ENCODE measurements around the gene MOB2.
"Not testable (repeated sequence)": the region's sequence is repeated elsewhere in the genome, so short reads cannot be mapped to it uniquely, and the experiment has no call there.

The MOB2 gene

DNA sequence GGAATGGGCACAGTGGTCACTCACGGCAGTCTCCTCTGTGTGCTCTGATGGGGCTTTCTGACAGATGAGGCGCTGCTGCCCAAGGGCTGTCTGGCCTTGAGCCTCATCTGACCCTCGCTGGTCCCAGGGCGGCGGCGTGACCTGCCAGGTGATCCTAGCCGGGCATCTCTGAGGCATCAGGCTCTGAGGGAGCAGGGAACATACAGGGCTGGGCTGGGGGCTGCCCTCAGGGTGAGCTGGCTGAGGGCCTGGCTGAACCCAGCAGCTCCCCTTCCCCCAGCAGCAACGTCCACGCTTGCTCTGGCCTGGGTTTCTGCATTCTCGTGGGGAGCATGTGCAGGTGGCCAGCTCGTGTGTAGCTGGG, 47.6 kb downstream of the MOB2 start:
- no peak for DNase-seq

GRCh38 chr11:1438261-1438966, 48.2 kb downstream of the MOB2 start:
- DNase-seq = no peak

- no peak for DNase-seq
Measured at GRCh38 chr11:1437500-1437899, 49.1 kb downstream of the MOB2 start.

DNA sequence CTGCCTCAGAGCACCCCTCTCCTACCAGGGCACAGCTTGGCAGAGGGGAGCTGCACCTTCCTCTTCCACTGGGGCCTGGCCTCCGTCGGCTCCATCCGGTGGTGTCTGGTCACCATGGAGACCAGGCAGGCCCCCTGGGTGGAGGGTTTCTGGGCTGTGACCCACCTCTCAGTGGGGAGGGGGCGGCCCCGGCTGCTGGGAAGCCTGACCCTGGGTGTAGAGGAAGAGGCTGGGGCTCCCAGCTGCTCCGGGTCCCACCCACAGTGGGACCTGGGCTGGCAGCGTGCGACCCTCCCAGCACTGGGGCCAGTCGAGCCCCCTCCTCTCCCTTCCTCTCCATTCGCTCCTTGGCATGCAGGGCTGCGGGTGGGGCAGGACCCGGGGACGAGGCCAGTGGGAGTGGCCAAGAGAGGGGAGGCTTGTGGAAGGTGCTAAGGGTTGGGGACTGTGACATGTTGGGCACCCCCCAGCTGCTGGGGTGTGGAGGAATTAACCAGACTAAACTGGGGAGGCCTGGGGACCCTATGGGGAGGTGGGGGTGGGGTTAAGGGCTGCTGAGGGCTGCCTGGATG, 50.0 kb downstream of the MOB2 start:
- DNase-seq = no peak

GRCh38 chr11:1435820-1436467, 50.6 kb downstream of the MOB2 start:
- DNase-seq = no peak

- DNase-seq = not testable (repeated sequence)
Measured at GRCh38 chr11:1435479-1435819, 51.1 kb downstream of the MOB2 start.

DNA sequence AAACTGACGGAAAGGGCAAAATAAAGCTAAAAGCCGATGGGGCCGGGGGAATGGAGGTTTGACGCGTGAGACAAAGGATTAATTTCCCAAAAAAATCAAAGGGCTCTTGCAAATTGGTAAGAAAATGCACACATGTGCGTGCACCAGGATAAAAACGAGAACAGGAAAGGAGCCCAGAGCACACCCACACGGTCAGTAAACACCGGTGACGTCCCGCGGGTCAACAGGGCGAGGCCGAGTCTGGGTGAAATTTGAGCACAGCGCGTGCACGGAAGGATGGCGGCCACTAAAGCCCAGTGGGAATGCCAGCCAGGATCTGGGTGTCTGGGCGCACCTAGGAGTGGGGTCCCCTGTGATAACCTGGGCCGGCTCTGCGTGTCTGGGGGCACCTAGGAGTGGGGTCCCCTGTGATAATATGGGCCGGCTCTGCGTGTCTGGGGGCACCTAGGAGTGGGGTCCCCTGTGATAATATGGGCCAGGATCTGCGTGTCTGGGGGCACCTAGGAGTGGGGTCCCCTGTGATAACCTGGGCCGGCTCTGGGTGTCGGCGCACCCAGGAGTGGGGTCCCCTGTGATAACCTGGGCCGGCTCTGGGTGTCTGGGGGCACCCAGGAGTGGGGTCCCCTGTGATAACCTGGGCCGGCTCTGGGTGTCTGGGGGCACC, 52.5 kb downstream of the MOB2 start:
- DNase-seq = no peak

DNA sequence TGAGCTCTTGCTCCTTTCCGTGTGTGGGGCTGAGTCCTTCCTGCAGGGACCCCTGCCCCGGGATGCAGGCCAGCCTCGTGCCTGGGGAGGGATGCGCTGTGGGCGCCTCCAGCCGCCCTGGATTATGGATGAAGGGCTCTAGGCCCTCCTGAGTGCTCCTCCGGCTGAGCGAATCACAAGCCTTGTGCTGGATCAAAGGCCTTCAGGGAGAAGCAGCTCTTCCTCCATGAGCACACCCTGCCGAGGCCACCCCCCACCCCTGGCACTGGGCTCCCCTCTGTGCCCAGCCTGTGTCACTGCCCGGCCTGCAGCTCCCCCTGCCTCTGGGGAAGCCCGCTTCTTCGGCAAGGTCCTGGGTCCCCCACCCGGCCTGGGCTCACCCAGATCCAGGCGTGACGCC, 53.0 kb downstream of the MOB2 start:
- DNase-seq = no peak

GRCh38 chr11:1428762-1429316, 57.7 kb downstream of the MOB2 start:
- no peak for DNase-seq

GRCh38 chr11:1425439-1425838, 61.1 kb downstream of the MOB2 start:
- DNase-seq = no peak

DNA sequence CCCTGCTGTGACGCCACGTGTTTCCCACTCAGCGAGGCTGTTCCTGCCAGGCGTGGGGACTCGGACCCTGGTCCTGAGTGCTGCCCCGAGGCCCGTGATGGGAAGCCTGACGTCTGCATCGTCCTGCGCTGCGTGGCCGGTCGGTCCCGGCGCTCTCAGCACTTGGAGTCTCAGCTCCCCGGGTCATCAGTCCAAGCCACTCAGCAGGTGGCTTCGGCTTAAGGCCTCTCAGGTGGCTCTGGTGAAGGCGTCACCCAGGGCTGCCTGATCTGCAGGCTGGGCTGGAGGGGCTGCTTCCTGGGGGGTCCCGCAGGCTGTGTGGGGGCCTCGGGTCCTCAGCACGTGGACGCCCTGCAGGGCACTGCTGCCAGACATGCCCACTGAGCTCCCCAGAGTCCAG, 61.6 kb downstream of the MOB2 start:
- DNase-seq = no peak

DNA sequence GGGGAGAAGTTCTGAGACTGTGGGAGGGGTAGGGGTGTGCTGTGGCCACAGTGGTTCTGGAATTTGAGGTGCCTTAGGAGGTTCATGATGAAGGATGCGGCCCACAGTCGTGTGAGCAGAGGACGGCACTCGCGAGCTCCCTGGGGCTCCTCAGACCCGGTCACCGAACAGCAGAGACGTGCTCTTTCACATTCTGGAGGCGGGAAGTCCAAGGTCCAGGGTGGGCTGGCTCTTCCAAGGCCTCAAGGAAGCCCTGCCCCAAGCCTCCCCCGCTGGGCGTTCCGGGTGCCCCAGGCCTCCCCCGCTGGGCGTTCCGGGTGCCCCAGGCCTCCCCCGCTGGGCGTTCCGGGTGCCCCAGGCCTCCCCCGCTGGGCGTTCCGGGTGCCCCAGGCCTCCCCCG, 63.2 kb downstream of the MOB2 start:
- DNase-seq = not testable (repeated sequence)

- DNase-seq = no peak
Measured at GRCh38 chr11:1422981-1423380, 63.6 kb downstream of the MOB2 start.

DNA sequence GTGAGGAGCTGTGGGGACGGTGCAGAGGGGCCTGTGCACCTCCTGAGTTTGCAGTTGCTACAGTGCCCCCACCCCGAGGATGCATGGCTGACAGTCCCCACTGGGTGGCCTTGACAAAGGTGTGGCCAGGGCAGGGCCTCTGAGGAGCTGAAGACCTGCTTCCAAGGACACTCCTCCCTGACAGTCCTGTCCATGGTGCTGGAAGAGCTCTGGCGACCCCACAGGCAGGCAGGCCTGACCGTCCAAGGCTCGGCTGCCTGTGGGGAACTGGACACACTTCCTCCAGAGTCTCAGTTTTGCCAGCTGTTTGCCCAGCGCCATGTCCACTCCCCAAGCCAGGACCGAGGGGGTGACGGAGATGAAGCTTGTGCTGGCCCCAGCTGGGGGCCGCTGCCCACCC, 64.1 kb downstream of the MOB2 start:
- no peak for DNase-seq

- no peak for DNase-seq
Measured at GRCh38 chr11:1421291-1421690, 65.3 kb downstream of the MOB2 start.

GRCh38 chr11:1419811-1420210, 66.8 kb downstream of the MOB2 start:
- no peak for DNase-seq
